HL-60/S4 treated with retinoic acid at 250 ng/mL for 4 days and 3 days (cell line): ENCODE results near the gene IFIT2.
"Not testable (repeated sequence)": the region's sequence is repeated elsewhere in the genome, so short reads cannot be mapped to it uniquely, and the experiment has no call there.

ENCODE experiments used
- in situ Hi-C: fragments of 300-500 bp; cut with MboI; formaldehyde crosslinking; loops from 2 replicates; pipeline ENCODE4 v1.7.0; 2022; ENCODE audit warnings: low sequenced_read_pairs

Gene IFIT2

GRCh38 chr10:89306434-89307268 lies 4.8 kb downstream of the IFIT2 start:
- in situ Hi-C loops, result no loop called here

- in situ Hi-C loops, result no loop called here
Measured at GRCh38 chr10:89307269-89307577, 5.4 kb downstream of the IFIT2 start.

- in situ Hi-C loops, result no loop called here
Measured at GRCh38 chr10:89308266-89308665, 6.4 kb downstream of the IFIT2 start.

- in situ Hi-C loops, result no loop called here
Measured at GRCh38 chr10:89308736-89309135, 6.9 kb downstream of the IFIT2 start.

GRCh38 chr10:89309156-89310055 lies 7.6 kb downstream of the IFIT2 start:
- in situ Hi-C loops, result no loop called here

GRCh38 chr10:89310056-89310893 lies 8.4 kb downstream of the IFIT2 start:
- in situ Hi-C loops, result no loop called here

GRCh38 chr10:89312973-89313372 lies 11.1 kb downstream of the IFIT2 start:
- in situ Hi-C loops, result no loop called here

GRCh38 chr10:89314676-89315075 lies 12.8 kb downstream of the IFIT2 start:
- in situ Hi-C loops, result no loop called here

GRCh38 chr10:89318047-89318446 lies 16.2 kb downstream of the IFIT2 start:
- in situ Hi-C loops, result not testable (repeated sequence)

- in situ Hi-C loops, result not testable (repeated sequence)
Measured at GRCh38 chr10:89325081-89325480, 23.2 kb downstream of the IFIT2 start.

GRCh38 chr10:89325856-89326255 lies 24.0 kb downstream of the IFIT2 start:
- in situ Hi-C loops, result not testable (repeated sequence)

- in situ Hi-C loops, result no loop called here
Measured at GRCh38 chr10:89327803-89328441, 26.1 kb downstream of the IFIT2 start, which contains the start of gene IFIT3. TSS of gene IFIT3 (plus strand) at chr10:89327997. CDS start at chr10:89328074, 77 bp downstream.

- in situ Hi-C loops, result no loop called here
Measured at GRCh38 chr10:89329151-89329550, 27.3 kb downstream of the IFIT2 start.

GRCh38 chr10:89330014-89330413 lies 28.2 kb downstream of the IFIT2 start:
- in situ Hi-C loops, result not testable (repeated sequence)

GRCh38 chr10:89330537-89331212 lies 28.8 kb downstream of the IFIT2 start:
- in situ Hi-C loops, result no loop called here

- in situ Hi-C loops, result not testable (repeated sequence)
Measured at GRCh38 chr10:89331487-89332122, 29.8 kb downstream of the IFIT2 start.

- in situ Hi-C loops, result no loop called here
Measured at GRCh38 chr10:89332123-89332633, 30.3 kb downstream of the IFIT2 start.

GRCh38 chr10:89335226-89335625 lies 33.4 kb downstream of the IFIT2 start:
- in situ Hi-C loops, result no loop called here

- in situ Hi-C loops, result no loop called here
Measured at GRCh38 chr10:89336241-89336640, 34.4 kb downstream of the IFIT2 start.
